ENCODE results near the gene FGF14. TPM values are rescaled to one million over a fixed set of nuclear protein-coding genes. Genes with fewer than 3 reads are reported as not detected.
A peak's percentile ranks its signal among the peaks of the same experiment; 100 is the strongest.

FGF14 gene
- total RNA-seq, 1 donor from 2014 or later: 1.7 TPM

DNA sequence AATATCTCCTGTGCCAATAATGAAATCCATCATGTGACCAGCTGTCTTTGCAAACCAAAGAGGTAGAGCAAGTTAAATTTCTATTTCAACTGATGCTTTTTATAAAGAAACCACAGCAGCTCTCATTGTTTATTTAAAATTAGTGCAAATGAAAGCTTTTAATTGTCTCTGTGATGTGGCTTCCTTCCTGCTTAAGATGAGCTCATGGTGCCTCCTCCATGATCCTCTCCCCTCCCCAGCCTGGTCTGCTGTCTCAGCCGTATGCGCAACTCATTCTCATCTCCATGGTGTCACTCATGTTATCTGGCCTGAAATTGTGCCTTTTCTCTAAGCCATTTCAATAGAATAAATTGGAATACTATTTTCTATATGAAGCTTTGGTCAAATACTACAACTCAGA, 270.6 kb downstream of the FGF14 start:
- no peak for DNase-seq (ENCODE audit: low read depth, low spot score)
- no peaks in the 10 kb centered on the region for H3K36me3 Mint-ChIP-seq (ENCODE audit: low read depth)

DNA sequence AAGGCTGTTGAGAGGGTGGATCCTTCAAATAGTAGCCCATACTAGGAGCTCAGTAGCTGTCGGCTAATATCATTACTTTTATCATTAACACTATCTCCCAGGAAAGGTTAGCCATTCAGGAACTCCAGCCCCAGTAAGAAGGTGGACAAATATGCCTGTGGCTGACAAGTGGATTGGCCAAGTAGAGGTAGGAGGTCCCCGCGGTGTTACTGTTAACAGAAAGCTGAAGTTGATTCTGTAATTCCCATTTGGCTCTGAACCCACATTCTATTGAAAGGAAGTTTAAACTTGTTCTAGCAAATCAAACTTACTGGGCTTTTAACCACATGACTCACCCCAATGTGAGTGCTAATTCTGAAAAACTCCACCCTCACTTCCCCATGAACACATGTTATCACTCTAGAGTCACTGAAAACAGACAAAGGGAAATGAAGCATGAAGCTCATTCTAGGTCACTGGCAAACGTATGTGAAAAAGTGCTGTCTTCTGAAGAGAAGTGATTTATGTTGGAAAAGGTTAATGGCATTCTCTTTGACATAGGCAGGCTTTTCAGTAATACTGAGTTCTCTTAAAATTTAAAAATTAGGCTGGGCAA, 273.5 kb downstream of the FGF14 start:
- Mint-ChIP-seq H3K4me3 (no peak overlapping the region), H3K36me3 (ENCODE audit: low read depth) (no peaks in the 10 kb centered on the region), H3K4me1 (no peaks in the 10 kb centered on the region), H3K27me3 (ENCODE audit: low read depth) (peaks cover 9% of the 10 kb centered on the region), H3K27ac (ENCODE audit: unreplicated experiment) (no peak overlapping the region), H3K9me3 (no peaks in the 10 kb centered on the region)
- TF ChIP-seq, protein P1, sequence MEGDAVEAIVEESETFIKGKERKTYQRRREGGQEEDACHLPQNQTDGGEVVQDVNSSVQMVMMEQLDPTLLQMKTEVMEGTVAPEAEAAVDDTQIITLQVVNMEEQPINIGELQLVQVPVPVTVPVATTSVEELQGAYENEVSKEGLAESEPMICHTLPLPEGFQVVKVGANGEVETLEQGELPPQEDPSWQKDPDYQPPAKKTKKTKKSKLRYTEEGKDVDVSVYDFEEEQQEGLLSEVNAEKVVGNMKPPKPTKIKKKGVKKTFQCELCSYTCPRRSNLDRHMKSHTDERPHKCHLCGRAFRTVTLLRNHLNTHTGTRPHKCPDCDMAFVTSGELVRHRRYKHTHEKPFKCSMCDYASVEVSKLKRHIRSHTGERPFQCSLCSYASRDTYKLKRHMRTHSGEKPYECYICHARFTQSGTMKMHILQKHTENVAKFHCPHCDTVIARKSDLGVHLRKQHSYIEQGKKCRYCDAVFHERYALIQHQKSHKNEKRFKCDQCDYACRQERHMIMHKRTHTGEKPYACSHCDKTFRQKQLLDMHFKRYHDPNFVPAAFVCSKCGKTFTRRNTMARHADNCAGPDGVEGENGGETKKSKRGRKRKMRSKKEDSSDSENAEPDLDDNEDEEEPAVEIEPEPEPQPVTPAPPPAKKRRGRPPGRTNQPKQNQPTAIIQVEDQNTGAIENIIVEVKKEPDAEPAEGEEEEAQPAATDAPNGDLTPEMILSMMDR (conservative IDR thresholded peaks at IDR 0.05): no peak
- no peak for DNase-seq (ENCODE audit: low read depth, low spot score)

More for the DNA sequence above, 270.6 kb downstream of the FGF14 start:
- no peak overlapping the region for H3K4me3 Mint-ChIP-seq
- no peaks in the 10 kb centered on the region for H3K4me1 Mint-ChIP-seq
- TF ChIP-seq, protein P1 (conservative IDR thresholded peaks at IDR 0.05): no peak
- H3K27ac Mint-ChIP-seq (ENCODE audit: unreplicated experiment): peak overlapping the region; percentile 90
- H3K27me3 Mint-ChIP-seq (ENCODE audit: low read depth): peaks cover 2% of the 10 kb centered on the region
- no peaks in the 10 kb centered on the region for H3K9me3 Mint-ChIP-seq

DNA sequence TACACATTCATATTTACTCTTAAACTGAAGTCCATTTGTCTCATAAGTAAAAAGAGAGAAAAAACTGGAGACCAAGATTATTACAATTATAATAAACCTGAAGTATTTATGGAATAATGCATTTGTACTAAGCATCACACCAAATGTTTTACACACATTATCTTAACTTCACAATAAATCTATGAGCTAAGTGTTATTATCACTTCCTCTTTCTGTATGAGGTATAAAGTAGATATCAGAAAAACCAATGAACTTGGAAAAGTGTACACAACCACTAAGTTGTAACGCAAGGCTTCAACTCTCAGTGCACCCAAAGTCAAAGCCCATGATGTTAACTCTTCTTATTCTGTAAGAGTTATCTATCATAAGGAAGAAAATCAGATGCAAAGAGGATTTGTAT, 274.7 kb downstream of the FGF14 start:
- TF ChIP-seq, protein P1 (conservative IDR thresholded peaks at IDR 0.05): no peak
- no peaks in the 10 kb centered on the region for H3K36me3 Mint-ChIP-seq (ENCODE audit: low read depth)
- no peaks in the 10 kb centered on the region for H3K9me3 Mint-ChIP-seq
- no peak overlapping the region for H3K4me3 Mint-ChIP-seq
- H3K27me3 Mint-ChIP-seq (ENCODE audit: low read depth): peaks cover 11% of the 10 kb centered on the region
- no peak overlapping the region for H3K27ac Mint-ChIP-seq (ENCODE audit: unreplicated experiment)
- no peaks in the 10 kb centered on the region for H3K4me1 Mint-ChIP-seq
- no peak for DNase-seq (ENCODE audit: low read depth, low spot score)

DNA sequence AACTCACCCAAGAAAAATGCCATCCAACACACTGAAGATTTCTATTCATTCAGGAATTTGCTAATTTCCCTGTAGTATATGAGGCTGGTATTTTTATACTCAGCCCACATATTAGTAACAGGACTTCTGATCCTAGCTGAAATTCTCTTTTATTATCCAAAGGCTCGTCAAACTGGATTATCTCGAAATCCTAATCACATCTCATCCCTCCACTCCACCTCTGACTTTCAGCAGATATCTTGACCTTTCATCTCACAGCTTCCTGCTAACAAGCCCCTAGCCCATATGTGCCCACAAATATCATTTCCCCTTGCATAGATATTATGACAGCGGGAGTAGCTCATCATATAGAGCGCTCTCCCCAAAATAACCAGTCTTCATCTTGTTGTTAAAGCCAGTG, 279.7 kb downstream of the FGF14 start:
- Mint-ChIP-seq H3K4me3 (no peak overlapping the region), H3K27me3 (ENCODE audit: low read depth) (peaks cover 9% of the 10 kb centered on the region), H3K4me1 (no peaks in the 10 kb centered on the region), H3K9me3 (no peaks in the 10 kb centered on the region), H3K36me3 (ENCODE audit: low read depth) (no peaks in the 10 kb centered on the region), H3K27ac (ENCODE audit: unreplicated experiment) (peak overlapping the region; percentile 4)
- DNase-seq (ENCODE audit: low read depth, low spot score): no peak
- TF ChIP-seq, protein P1 (conservative IDR thresholded peaks at IDR 0.05): no peak

DNA sequence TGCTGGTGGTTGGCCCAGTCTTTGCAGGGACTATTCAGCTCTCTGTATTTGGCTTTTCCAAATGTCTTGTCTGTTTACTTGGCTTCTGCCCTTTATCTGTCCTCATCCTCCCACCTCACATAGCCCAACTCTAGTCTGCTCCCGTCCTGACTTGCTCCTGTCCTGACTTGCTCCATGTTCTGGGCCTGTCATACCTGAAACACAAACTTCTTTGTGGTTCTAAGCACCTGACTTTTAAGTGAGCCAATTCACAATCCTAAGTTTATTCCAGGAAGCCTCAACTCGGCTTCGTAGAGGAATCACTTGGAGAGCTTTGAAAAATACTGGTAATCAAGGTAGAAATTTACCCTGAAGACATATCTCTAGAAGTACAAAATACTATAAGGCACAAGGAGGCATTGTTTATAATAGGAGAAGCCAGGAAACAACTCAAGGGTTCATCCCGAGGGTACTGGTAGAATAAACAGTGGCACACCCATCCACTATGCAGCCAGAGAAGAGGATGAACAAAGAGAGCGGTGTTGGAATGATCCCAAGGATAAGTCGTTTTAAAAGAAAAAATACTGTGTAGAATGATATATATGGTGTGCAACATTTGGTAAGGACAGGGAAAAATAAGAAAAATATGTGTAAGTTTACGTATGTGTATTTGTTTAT, 284.5 kb downstream of the FGF14 start:
- Mint-ChIP-seq H3K36me3 (ENCODE audit: low read depth) (no peaks in the 10 kb centered on the region), H3K4me3 (no peak overlapping the region), H3K27me3 (ENCODE audit: low read depth) (peaks cover 14% of the 10 kb centered on the region), H3K27ac (ENCODE audit: unreplicated experiment) (no peak overlapping the region), H3K9me3 (no peaks in the 10 kb centered on the region), H3K4me1 (no peaks in the 10 kb centered on the region)
- TF ChIP-seq, protein P1 (conservative IDR thresholded peaks at IDR 0.05): no peak
- no peak for DNase-seq (ENCODE audit: low read depth, low spot score)

Measured in neural crest cell (in vitro differentiated cells).